Measurements from ENCODE around the gene MALRD1.

MALRD1 gene

DNA sequence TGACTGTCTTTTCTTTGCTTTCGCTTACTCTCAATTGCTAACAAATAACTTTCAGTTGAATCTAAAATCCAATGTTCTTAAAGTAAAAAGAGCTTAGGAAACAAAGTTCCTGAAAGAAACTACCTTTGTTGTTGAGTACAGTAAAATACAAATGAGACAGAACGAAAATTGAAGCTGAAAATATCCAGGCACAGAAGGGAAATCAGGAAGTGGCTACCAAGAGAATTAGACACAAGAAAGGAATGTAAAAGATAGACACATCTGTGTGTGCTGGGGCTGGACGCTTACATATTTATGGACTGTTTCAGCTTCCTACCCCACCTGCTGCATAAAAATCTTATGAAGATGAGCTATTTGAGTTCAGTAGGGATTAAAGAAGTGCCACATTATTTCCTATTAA, 606.0 kb downstream of the MALRD1 start:
- no peak for DNase-seq (ENCODE audit: extremely low read depth, low read depth)

GRCh38 chr10:19656420-19657042, 607.9 kb downstream of the MALRD1 start:
- DNase-seq (ENCODE audit: extremely low read depth, low read depth): no peak
- TF ChIP-seq, protein P1, sequence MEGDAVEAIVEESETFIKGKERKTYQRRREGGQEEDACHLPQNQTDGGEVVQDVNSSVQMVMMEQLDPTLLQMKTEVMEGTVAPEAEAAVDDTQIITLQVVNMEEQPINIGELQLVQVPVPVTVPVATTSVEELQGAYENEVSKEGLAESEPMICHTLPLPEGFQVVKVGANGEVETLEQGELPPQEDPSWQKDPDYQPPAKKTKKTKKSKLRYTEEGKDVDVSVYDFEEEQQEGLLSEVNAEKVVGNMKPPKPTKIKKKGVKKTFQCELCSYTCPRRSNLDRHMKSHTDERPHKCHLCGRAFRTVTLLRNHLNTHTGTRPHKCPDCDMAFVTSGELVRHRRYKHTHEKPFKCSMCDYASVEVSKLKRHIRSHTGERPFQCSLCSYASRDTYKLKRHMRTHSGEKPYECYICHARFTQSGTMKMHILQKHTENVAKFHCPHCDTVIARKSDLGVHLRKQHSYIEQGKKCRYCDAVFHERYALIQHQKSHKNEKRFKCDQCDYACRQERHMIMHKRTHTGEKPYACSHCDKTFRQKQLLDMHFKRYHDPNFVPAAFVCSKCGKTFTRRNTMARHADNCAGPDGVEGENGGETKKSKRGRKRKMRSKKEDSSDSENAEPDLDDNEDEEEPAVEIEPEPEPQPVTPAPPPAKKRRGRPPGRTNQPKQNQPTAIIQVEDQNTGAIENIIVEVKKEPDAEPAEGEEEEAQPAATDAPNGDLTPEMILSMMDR (IDR thresholded peaks at IDR 0.05; ENCODE audit: low read depth, low read length): no peak

More for the DNA sequence above, 606.0 kb downstream of the MALRD1 start:
- TF ChIP-seq, protein P1 (IDR thresholded peaks at IDR 0.05; ENCODE audit: low read depth, low read length): no peak

DNA sequence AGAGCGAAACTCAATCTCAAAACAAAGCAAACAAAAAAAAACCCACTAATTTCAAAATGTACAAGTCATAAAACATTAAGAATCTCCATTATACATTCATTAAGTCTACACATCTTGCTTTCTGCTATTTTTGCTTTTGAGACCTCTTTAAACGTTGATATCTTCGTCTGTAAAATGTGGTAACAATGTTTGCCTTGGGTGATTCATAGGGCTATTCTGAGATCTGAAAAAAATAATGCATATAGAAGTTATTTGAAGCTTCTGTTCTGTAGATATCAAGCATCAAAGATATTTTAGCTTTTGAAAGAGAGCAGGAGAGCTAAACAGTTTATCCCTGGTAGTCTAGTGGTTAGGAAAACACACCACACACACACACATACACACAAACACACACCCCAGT, 609.5 kb downstream of the MALRD1 start:
- TF ChIP-seq, protein P1 (IDR thresholded peaks at IDR 0.05; ENCODE audit: low read depth, low read length): no peak

DNA sequence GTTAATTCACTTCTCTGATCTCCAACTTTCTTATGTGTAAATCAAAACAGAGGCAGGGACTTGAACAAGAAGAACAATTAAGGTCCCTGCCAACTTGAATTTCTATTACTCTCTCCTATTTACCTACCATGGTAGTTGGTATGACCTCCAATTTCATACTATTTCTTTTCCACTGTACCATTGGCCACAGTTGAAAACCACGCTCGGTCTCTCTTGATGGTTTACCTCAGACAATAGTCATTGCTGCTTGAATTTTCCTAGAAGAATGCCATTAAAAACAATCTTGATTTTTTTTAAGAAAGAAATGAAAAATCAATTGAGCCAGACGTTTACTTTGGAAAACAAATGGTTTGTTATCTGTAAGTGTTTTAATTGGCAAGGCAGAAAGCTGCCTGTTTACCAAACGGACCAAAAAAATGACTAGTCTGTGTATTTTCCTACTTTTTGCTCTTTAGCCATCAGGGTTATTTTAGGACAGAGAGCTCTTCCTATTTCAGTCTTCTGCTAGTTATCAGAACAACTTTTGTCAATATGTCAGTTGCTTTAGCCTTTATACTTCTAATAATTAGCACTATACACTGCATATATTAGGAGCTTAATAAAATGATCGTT, 610.1 kb downstream of the MALRD1 start:
- no peak for DNase-seq (ENCODE audit: extremely low read depth, low read depth)
- TF ChIP-seq, protein P1 (IDR thresholded peaks at IDR 0.05; ENCODE audit: low read depth, low read length): no peak

More for the DNA sequence above, 609.5 kb downstream of the MALRD1 start:
- DNase-seq (ENCODE audit: extremely low read depth, low read depth): no peak

DNA sequence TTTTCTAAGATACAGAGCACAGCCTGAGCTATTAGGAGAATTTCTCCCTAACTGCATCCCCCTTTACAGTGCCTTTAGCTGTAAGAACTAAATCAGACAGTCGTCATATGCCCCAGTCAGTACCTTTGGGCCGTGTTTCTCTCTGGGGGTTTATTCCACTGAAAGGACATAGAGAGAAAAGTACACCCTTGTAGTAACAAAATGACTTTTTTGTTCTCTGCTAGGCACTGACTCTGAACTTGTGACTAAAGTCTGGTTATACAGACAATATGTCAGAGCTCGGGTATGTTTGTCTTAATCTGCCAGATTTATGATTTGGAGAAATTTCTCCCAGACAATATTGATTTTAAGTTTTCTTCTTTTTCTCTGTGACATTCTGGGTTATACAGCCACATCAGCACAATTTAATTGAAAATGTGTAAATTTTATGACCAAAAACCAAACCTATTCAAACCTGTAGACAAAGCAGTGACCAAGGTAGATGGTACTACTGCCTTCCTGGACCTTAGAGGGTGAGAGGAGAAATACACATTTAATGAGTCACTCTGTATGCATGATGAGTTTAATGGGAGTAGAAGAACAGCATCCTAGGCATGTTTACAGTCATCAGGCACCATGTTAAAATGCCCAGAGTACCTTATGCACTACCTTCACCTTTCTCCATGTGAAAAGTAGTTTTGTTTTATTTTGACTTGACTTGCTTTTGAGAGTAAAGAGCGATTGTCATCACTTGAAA, 611.5 kb downstream of the MALRD1 start:
- TF ChIP-seq, protein P1 (IDR thresholded peaks at IDR 0.05; ENCODE audit: low read depth, low read length): no peak
- DNase-seq (ENCODE audit: extremely low read depth, low read depth): no peak

- TF ChIP-seq, protein P1 (IDR thresholded peaks at IDR 0.05; ENCODE audit: low read depth, low read length): no peak
These were observed 614.7 kb downstream of the MALRD1 start for GRCh38 chr10:19663344-19663743.

DNA sequence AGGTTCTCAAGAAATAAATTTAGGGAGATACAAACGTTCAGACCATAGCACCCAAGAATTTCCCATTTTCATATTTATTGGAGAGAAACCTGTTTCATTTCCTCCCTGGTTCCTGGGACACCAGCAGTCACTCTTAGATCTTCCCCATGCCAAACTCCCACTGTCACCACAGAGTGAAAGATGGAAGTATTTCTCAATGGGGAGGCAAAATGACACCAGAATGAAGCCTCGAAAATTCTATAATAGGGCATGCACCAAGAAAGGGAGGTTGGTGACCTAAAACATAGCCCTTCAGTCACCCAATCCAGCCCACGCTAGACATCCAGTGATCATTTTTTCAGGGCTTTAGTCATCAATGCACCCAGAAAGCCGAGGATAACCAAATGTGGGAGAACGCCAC, 619.5 kb downstream of the MALRD1 start:
- TF ChIP-seq, protein P1 (IDR thresholded peaks at IDR 0.05; ENCODE audit: low read depth, low read length): no peak
- DNase-seq (ENCODE audit: extremely low read depth, low read depth): no peak

More at GRCh38 chr10:19663344-19663743, 614.7 kb downstream of the MALRD1 start:
- DNase-seq (ENCODE audit: extremely low read depth, low read depth): no peak
